C1 segment of cervical spinal cord (tissue), 14 donors: ENCODE measurements around the gene ZNF311.
"Not testable (repeated sequence)": the region's sequence is repeated elsewhere in the genome, so short reads cannot be mapped to it uniquely, and the experiment has no call there.

Experiments used
- DNase-seq, 14 donors: peaks; one replicate each; lab custom pipeline; 2025; lab: John Stamatoyannopoulos, UW

Gene ZNF311

DNA sequence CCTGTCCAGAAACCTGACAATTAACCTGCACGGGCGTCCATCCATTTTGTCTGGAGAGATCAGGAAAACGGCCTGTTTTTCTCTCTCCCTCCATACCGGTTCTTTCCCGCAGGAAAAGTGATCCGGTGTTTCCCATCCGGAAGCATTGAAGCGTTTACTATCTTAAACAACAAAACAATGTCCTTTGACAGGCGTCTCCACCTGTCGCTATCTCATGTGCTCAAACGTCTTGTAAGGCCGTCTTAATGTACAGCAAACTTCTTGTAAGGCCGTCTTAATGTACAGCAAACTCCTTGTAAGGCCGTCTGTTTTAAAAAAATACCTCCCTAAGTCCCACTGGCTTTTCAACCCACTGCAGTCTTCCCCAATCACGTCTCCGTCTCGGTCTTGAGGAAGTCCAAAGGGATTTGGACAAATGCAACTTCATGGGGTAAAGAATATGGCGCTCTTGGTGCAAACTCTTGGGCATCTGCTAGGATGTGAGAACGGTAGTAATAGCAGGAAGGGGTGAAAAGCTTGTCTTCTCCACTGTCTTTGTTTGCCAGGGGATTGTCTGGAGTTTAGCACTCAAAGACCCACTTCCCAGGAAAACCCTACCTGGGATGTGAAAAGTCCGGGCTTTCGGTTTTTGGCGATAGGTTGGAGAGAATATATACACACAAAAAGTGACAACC lies 51.4 kb downstream of the ZNF311 start:
- no peak for DNase-seq

DNA sequence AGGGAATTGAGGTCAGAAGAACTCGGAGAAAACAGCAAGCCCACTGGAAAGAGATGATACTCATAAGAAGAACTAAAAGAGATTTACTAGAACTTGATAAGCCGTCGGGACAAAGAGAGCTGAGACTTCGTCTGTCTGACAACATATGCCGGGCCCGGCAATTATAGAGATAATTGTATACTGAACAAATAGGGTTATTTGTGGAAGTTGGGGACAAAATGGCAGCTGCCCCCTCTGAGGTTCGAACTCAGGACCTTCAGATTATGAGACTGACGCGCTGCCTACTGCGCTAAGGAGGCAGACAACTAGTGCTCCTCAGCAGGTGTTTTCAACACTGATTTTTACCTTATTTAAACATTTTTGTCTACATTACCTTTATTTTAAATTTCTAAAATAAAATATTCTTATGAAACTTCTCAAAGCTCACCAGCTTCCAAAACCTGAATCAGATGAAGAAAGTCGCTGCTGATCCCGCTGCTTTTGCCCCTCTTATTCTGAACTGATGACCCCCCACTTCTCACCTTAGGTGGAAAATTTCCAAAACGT lies 52.0 kb downstream of the ZNF311 start:
- DNase-seq: peak in 3 of 14 donors; percentile 1 to 11 (median 7)

GRCh38 chr6:28949656-28950195 lies 55.4 kb downstream of the ZNF311 start:
- not testable (repeated sequence) for DNase-seq

GRCh38 chr6:28948782-28949486 lies 56.2 kb downstream of the ZNF311 start:
- no peak for DNase-seq

DNA sequence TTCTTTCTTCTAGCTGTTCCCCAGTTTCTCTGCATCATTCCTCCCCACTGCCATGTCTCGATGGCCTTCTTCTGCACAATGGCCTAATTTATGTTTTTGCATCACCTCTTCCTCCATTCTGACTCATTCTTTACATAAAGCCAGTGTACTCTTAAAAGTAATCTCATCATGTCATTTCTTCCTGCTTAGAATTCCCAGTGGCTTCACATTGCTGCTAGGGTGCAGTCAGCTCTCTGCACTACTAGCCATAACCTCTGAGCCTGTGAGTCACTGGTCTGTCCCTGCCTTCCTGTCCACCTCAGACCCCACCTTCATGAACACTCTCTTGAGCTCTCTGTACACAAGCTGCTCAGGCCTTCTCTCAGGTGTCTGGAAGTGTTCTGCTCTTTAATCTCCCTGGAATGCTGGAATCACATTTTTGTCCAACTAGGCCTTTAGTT lies 57.3 kb downstream of the ZNF311 start:
- no peak for DNase-seq

DNA sequence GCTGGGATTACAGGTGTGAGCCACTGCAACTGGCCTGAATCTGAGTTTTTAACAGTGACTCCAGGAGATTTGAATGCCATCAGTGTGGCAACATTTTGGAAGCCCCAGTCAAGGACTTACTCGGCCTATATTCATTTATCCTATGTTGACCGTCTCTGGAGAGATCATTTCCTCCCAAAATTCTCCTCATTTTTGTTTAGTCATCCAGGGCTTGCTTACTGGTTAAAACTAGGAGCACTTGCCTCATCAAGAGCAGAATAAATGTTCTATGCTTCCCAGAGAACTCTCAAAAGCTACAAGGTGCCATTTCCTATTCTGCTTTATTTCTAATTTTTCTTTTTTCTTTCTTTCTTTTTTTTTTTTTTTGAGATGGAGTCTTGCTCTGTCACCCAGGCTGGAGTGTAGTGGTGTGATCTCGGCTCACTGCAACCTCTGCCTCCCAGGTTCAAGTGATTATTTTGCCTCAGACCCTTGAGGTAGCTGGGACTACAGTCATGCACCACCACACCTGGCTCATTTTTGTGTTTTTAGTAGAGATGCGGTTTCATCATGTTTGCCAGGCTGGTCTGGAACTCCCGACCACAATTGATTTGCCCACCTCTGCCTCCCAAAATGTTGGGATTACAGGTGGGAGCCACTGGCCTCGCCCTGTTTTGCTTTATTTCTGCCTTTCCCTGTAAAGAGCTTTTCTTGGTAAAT lies 57.9 kb downstream of the ZNF311 start:
- no peak for DNase-seq

DNA sequence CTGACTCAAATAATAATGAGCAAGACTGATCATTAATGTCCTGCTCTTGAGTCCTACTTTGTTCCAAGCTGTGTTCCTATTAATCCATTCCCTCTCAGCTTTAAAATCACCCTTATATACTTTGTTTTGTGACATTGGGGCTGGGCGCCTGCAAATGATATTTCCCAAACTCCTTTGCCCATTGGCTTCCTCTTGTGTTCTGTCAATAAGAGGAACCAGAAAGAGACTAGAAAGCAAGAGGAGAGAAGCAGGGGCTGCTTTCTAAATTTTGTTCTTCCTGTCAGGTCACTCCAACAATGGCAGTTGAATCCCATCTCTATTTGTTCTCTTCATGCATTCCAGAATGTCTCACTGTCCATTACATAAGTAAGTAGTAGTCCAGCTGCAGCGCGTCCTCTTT lies 59.8 kb downstream of the ZNF311 start:
- no peak for DNase-seq
